ENCODE results near the gene SKIDA1. TPM values are rescaled to one million over a fixed set of nuclear protein-coding genes. Genes with fewer than 3 reads are reported as not detected.
A peak's percentile ranks its signal among the peaks of the same experiment; 100 is the strongest.

SKIDA1 gene
- total RNA-seq, 1 donor from 2014 or later, result 1.4 TPM

GRCh38 chr10:21502348-21502740 is 23.1 kb downstream of the SKIDA1 start:
- DNase-seq (ENCODE audit: low read depth in 2 of 2), result no peak

GRCh38 chr10:21501731-21502347 is 23.6 kb downstream of the SKIDA1 start:
- DNase-seq (ENCODE audit: low read depth in 2 of 2), result no peak

- no peak for DNase-seq (ENCODE audit: low read depth in 2 of 2)
Measured at GRCh38 chr10:21501091-21501490, 24.4 kb downstream of the SKIDA1 start.

GRCh38 chr10:21500578-21500910 is 24.9 kb downstream of the SKIDA1 start:
- no peak for DNase-seq (ENCODE audit: low read depth in 2 of 2)

GRCh38 chr10:21499701-21500577 is 25.5 kb downstream of the SKIDA1 start:
- DNase-seq (ENCODE audit: low read depth in 2 of 2), result no peak

GRCh38 chr10:21498986-21499385 is 26.5 kb downstream of the SKIDA1 start:
- DNase-seq (ENCODE audit: low read depth in 2 of 2), result no peak

DNA sequence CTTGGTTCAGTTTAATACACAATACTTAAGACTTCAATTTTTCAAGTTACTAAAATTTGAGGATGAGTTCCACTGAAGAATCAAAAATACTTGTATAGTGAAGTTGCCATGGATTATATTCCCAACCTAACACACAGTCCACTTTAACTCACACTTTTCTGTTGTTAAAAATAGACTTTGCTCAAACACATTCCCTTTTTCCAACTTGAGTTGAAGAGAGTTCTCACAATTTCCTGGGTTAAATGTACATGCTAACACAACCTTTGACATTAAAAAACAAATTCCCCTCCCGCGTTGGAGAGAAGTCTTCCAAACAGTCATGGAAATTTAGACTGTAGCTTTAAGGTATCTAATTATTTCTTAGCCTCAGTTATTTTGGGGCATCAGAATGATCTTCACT is 27.1 kb downstream of the SKIDA1 start:
- no peak for DNase-seq (ENCODE audit: low read depth in 2 of 2)

DNA sequence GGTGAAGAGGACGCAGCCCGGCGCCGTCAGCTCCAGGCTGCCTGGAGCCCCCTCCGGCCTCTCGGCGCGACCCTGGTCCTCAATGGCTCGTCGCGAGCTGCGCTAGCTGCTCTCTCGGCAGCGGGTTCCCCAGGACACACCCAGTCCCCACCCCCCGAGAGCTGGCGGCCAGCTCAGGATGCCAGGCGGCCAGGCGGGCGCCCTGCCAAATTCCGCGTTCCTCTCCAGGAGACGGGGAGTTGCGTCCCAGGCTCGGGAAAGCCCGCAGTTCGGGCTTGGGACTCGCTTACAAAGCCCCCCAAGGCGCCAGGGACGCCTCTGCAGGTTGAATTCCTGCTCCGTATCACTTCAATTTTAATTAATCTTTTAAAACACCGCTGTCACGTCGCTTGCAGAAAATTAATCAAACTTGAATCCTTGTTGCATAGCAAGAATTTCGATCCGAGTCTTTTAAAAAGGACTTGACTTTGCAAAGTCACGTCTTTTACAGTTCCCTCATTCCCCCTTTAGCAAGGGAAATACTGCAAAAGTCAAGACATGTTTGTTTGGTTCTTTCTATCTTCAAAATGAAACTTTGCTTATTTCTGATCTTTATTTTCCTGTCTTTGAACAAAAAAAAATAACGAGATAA is 28.2 kb downstream of the SKIDA1 start:
- DNase-seq (ENCODE audit: low read depth in 2 of 2), result peak; percentile 83 to 92

GRCh38 chr10:21496343-21497176 is 28.9 kb downstream of the SKIDA1 start:
- DNase-seq (ENCODE audit: low read depth in 2 of 2), result peak; percentile 55

GRCh38 chr10:21495752-21496342 is 29.6 kb downstream of the SKIDA1 start:
- DNase-seq (ENCODE audit: low read depth in 2 of 2), result peak; percentile 90 to 94

DNA sequence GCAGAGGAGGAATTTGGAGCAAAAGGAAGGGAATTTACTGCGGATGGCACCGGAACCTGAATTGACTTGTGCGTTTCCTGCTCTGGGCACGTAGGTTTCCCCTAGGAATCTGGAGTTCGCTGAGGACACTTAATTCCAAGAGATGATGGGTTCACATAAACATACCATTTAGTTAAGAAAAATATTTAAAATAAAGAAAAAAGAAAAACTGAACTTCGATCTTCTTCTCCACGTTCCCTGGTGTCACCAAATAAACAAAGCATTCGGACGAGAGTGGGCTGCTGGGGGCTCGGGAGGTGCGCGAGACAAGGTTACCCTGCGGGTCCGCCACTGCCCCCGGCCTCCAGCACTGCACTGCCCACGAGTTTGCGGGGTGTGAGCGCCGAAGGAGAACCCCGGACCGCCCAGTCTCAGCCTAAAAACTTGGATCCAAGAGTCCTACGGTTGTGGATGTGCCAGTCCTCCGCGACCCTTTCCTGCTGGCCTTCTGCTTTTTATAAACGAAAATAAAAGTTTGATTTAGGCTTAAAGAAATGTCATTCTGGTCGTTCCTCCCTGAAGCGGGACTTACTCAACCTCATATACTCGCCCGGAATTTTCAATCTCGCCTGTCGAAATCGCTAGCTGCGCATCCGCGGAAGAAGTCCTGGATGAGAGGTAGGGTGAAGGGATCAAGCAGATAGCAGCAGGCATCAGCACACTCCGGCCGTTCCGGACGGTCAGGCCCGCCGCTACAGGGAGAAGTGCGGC is 30.3 kb downstream of the SKIDA1 start:
- DNase-seq (ENCODE audit: low read depth in 2 of 2), result no peak

GRCh38 chr10:21494191-21495001 is 31.1 kb downstream of the SKIDA1 start:
- peak; percentile 62 to 69 for DNase-seq (ENCODE audit: low read depth in 2 of 2)

GRCh38 chr10:21493784-21494183 is 31.7 kb downstream of the SKIDA1 start:
- DNase-seq (ENCODE audit: low read depth in 2 of 2), result no peak

DNA sequence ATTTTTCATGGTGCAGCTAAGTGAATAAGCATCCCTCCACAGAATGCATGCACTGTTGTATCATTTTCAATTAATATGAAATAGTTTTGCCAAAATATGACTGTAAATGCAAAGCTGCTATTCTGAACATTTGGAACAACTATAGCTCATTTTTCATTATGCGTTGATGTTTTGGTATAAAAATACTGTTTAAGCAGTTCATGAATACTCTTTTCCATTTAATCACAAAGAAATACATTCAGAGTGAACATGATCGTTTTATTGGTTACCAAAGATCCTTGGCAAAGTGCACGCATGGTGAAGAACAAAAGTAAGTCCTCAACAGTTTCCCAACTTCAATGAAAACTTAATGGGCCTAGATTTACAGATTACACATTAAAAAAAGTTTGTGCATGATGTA is 33.1 kb downstream of the SKIDA1 start:
- DNase-seq (ENCODE audit: low read depth in 2 of 2), result no peak

GRCh38 chr10:21490711-21491105 is 34.8 kb downstream of the SKIDA1 start:
- DNase-seq (ENCODE audit: low read depth in 2 of 2), result no peak

- DNase-seq (ENCODE audit: low read depth in 2 of 2), result no peak
Measured at GRCh38 chr10:21490028-21490710, 35.3 kb downstream of the SKIDA1 start.

DNA sequence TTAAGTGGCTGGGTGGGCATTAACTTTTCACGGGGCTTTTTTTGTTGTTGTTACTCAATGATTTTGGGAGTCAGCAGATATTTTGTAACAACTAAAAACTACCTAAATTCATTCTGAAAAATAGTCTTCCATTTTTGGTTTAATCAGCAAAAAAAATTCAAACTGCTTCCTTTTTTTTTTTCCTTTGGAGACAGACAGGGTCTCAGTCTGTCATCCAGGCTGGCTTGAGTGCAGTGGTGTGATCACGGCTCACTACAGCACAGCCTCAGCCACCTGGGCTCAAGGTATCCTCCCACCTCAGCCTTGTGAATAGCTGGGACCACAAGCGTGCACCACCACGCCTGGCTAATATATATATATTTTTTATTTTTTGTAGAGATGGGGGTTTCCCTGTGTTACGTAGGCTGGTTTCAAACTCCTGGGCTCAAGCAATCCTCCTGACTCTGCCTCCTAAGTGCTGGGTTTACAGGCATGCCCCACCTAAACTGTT is 36.5 kb downstream of the SKIDA1 start:
- DNase-seq (ENCODE audit: low read depth in 2 of 2), result no peak

DNA sequence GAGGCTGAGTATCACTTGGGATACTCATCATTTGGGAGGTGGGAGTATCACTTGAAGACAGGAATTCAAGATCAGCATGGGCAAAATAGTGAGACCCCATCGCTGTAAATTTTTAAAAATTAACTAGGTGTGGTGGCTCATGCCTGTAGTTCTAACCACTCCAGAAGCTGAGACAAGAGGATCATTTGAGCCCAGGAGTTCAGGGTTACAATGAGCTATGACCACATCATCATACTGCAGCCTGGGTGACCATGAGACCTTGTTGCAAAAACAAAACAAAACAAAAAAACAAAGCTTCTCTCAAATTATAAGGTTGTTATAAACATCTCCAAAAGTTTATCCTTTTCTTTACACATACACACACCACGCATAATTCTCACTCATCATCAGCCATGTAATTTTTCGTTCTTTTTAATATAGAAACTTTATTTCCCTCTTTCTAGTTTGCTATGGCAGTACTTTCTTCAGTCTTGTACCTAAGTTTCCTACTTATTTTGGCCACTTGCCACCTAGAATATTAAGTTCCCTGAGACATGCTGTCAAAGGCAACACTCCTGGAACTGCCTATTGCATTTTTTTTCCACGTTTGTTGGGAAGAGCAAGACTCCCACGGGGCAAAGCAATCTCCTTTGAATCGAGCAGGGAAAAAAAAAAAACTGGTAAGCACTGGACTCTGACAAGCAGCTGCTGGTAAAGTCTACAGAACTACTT is 37.1 kb downstream of the SKIDA1 start:
- DNase-seq (ENCODE audit: low read depth in 2 of 2), result no peak
